SU-DHL-6 (cell line): ENCODE data around the gene PRDM16.

ENCODE experiments used
- EZH2phosphoT487 ChIP-seq: fragments of 200-600 bp; sonication (generic), shearing (Covaris generic); conservative IDR thresholded peaks from 2 replicates; pipeline ENCODE4 v1.6.1; 2018; ENCODE audit warnings: mild to moderate bottlenecking, antibody characterized with exemption, low read length, moderate library complexity, mixed read lengths
- TF ChIP-seq, protein P1 (sequence below): fragments of 200-600 bp; sonication (generic); IDR thresholded peaks from one replicate; pipeline ENCODE4 v1.5.1; 2017; ENCODE audit warnings: antibody characterized with exemption, mild to moderate bottlenecking, low read length, moderate library complexity; ENCODE audit not compliant: insufficient read depth, poor library complexity, severe bottlenecking

DNA sequence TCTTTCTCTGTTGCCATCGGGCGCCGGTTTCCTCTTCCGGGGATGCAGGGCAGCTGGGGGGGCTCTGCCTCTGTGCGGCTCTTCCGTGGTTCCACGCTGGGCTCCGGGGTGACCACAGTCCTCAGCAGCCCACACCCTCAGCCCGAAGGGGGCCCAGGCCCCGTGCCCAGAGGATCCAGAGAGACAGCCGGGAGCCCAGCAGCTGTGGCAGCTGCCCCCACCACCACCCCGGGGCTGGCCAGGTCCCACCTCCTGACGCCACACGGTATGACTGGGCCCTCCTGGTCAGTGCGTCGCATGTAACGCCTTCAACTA is 172.2 kb downstream of the PRDM16 start:
- TF ChIP-seq, protein P1, sequence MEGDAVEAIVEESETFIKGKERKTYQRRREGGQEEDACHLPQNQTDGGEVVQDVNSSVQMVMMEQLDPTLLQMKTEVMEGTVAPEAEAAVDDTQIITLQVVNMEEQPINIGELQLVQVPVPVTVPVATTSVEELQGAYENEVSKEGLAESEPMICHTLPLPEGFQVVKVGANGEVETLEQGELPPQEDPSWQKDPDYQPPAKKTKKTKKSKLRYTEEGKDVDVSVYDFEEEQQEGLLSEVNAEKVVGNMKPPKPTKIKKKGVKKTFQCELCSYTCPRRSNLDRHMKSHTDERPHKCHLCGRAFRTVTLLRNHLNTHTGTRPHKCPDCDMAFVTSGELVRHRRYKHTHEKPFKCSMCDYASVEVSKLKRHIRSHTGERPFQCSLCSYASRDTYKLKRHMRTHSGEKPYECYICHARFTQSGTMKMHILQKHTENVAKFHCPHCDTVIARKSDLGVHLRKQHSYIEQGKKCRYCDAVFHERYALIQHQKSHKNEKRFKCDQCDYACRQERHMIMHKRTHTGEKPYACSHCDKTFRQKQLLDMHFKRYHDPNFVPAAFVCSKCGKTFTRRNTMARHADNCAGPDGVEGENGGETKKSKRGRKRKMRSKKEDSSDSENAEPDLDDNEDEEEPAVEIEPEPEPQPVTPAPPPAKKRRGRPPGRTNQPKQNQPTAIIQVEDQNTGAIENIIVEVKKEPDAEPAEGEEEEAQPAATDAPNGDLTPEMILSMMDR: no peak
- no peak for TF ChIP-seq EZH2phosphoT487
